ENCODE results near the gene SPART.
"Not testable (repeated sequence)": the region's sequence is repeated elsewhere in the genome, so short reads cannot be mapped to it uniquely, and the experiment has no call there.

Gene SPART

GRCh38 chr13:36328821-36329220 lies 17.4 kb downstream of the SPART start:
- no peak overlapping the region for H3K23ac ChIP-seq (ENCODE audit: low read length)
- no peak overlapping the region for H3K18ac ChIP-seq (ENCODE audit: low read length)
- no peak overlapping the region for H3K9ac ChIP-seq (ENCODE audit: low read length)
- H2BK120ac ChIP-seq (ENCODE audit: insufficient read depth, low read length, poor library complexity), result no peak overlapping the region
- no peak overlapping the region for H2BK5ac ChIP-seq (ENCODE audit: low read depth, low read length, poor library complexity)
- H2AK5ac ChIP-seq (ENCODE audit: low read length), result no peak overlapping the region
- H3K79me1 ChIP-seq (ENCODE audit: low read length), result peaks cover 7% of the 10 kb centered on the region
- H3K9me3 ChIP-seq (ENCODE audit: insufficient read depth, low read depth, low read length), result no peaks in the 10 kb centered on the region
- H2AFZ ChIP-seq (ENCODE audit: insufficient read depth, low read length, poor library complexity), result no peak overlapping the region
- H4K8ac ChIP-seq (ENCODE audit: low read depth, low read length), result no peak overlapping the region
- H3K14ac ChIP-seq (ENCODE audit: low read length), result no peak overlapping the region
- H4K12ac ChIP-seq (ENCODE audit: low read depth, low read length), result no peak overlapping the region
- H3K4me1 ChIP-seq (ENCODE audit: control insufficient read depth in 1 of 2, insufficient read depth in 2 of 2, low read length in 2 of 2), result peaks cover 3 to 5% of the 10 kb centered on the region in 2 experiments
- WGBS (ENCODE audit: extremely low coverage, insufficient coverage, insufficient read length), result no CpG with 5 or more reads among the region's 2 CpGs
- DNase-seq, result no peak
- H3K4me2 ChIP-seq (ENCODE audit: low read length), result no peak overlapping the region
- H3K4me3 ChIP-seq (ENCODE audit: low read depth, low read length), result no peak overlapping the region
- no peak overlapping the region for H2BK12ac ChIP-seq (ENCODE audit: low read length)
- H3K36me3 ChIP-seq (ENCODE audit: control insufficient read depth in 1 of 2, insufficient read depth in 2 of 2, low read length in 2 of 2), result peaks cover 10 to 15% of the 10 kb centered on the region in 2 experiments
- no peak overlapping the region for H3K27ac ChIP-seq (ENCODE audit: low read depth, low read length)
- no peaks in the 10 kb centered on the region for H3K79me2 ChIP-seq (ENCODE audit: control insufficient read depth, insufficient read depth, low read length, poor library complexity)
- no peaks in the 10 kb centered on the region for H3K27me3 ChIP-seq (ENCODE audit: insufficient read depth, low read length)
- H4K91ac ChIP-seq (ENCODE audit: low read depth, low read length), result no peak overlapping the region
- no peak overlapping the region for H3K4ac ChIP-seq (ENCODE audit: low read depth, low read length)

- Histone ChIP-seq H3K9me3 (ENCODE audit: insufficient read depth, low read depth, low read length) (no peaks in the 10 kb centered on the region), H3K14ac (ENCODE audit: low read length) (no peak overlapping the region), H2BK5ac (ENCODE audit: low read depth, low read length, poor library complexity) (no peak overlapping the region), H4K91ac (ENCODE audit: low read depth, low read length) (peak overlapping the region; percentile 32), H4K8ac (ENCODE audit: low read depth, low read length) (no peak overlapping the region), H2AK5ac (ENCODE audit: low read length) (no peak overlapping the region), H3K9ac (ENCODE audit: low read length) (no peak overlapping the region), H2BK12ac (ENCODE audit: low read length) (no peak overlapping the region), H3K4ac (ENCODE audit: low read depth, low read length) (no peak overlapping the region), H3K18ac (ENCODE audit: low read length) (no peak overlapping the region), H3K4me1 (ENCODE audit: control insufficient read depth in 1 of 2, insufficient read depth in 2 of 2, low read length in 2 of 2) (peaks cover 3 to 10% of the 10 kb centered on the region in 2 experiments), H3K79me1 (ENCODE audit: low read length) (peaks cover 15% of the 10 kb centered on the region), H3K27me3 (ENCODE audit: insufficient read depth, low read length) (no peaks in the 10 kb centered on the region), H2BK120ac (ENCODE audit: insufficient read depth, low read length, poor library complexity) (peak overlapping the region; percentile 2), H3K36me3 (ENCODE audit: control insufficient read depth in 1 of 2, insufficient read depth in 2 of 2, low read length in 2 of 2) (peaks cover 10 to 13% of the 10 kb centered on the region in 2 experiments), H3K23ac (ENCODE audit: low read length) (no peak overlapping the region), H3K79me2 (ENCODE audit: control insufficient read depth, insufficient read depth, low read length, poor library complexity) (no peaks in the 10 kb centered on the region), H3K4me2 (ENCODE audit: low read length) (no peak overlapping the region), H3K27ac (ENCODE audit: low read depth, low read length) (peak overlapping the region; percentile 61), H3K4me3 (ENCODE audit: low read depth, low read length) (no peak overlapping the region), H2AFZ (ENCODE audit: insufficient read depth, low read length, poor library complexity) (no peak overlapping the region), H4K12ac (ENCODE audit: low read depth, low read length) (no peak overlapping the region)
- no peak for DNase-seq
- WGBS (ENCODE audit: extremely low coverage, insufficient coverage, insufficient read length), result no CpG with 5 or more reads among the region's 1 CpG
Observed at GRCh38 chr13:36325912-36326311, 20.3 kb downstream of the SPART start.

- peak overlapping the region; percentile 53 for H3K18ac ChIP-seq (ENCODE audit: low read length)
Observed at GRCh38 chr13:36324881-36325280, 21.3 kb downstream of the SPART start.

GRCh38 chr13:36323951-36324566 lies 22.1 kb downstream of the SPART start:
- Histone ChIP-seq H3K4me2 (ENCODE audit: low read length) (no peak overlapping the region), H3K4me1 (ENCODE audit: control insufficient read depth in 1 of 2, insufficient read depth in 2 of 2, low read length in 2 of 2) (peaks cover 3 to 11% of the 10 kb centered on the region in 2 experiments), H3K4me3 (ENCODE audit: low read depth, low read length) (no peak overlapping the region), H3K4ac (ENCODE audit: low read depth, low read length) (no peak overlapping the region), H3K18ac (ENCODE audit: low read length) (no peak overlapping the region), H3K27ac (ENCODE audit: low read depth, low read length) (peak overlapping the region; percentile 93), H3K23ac (ENCODE audit: low read length) (no peak overlapping the region), H3K79me2 (ENCODE audit: control insufficient read depth, insufficient read depth, low read length, poor library complexity) (no peaks in the 10 kb centered on the region), H4K12ac (ENCODE audit: low read depth, low read length) (no peak overlapping the region), H2AFZ (ENCODE audit: insufficient read depth, low read length, poor library complexity) (no peak overlapping the region), H3K79me1 (ENCODE audit: low read length) (peaks cover 15% of the 10 kb centered on the region), H3K36me3 (ENCODE audit: control insufficient read depth in 1 of 2, insufficient read depth in 2 of 2, low read length in 2 of 2) (peaks cover 10% of the 10 kb centered on the region in 2 experiments), H4K8ac (ENCODE audit: low read depth, low read length) (no peak overlapping the region), H3K9ac (ENCODE audit: low read length) (no peak overlapping the region), H2BK5ac (ENCODE audit: low read depth, low read length, poor library complexity) (no peak overlapping the region), H3K9me3 (ENCODE audit: insufficient read depth, low read depth, low read length) (no peaks in the 10 kb centered on the region), H2BK120ac (ENCODE audit: insufficient read depth, low read length, poor library complexity) (no peak overlapping the region), H2AK5ac (ENCODE audit: low read length) (no peak overlapping the region), H4K91ac (ENCODE audit: low read depth, low read length) (no peak overlapping the region), H3K27me3 (ENCODE audit: insufficient read depth, low read length) (no peaks in the 10 kb centered on the region), H3K14ac (ENCODE audit: low read length) (no peak overlapping the region), H2BK12ac (ENCODE audit: low read length) (no peak overlapping the region)
- no CpG with 5 or more reads among the region's 1 CpG for WGBS (ENCODE audit: extremely low coverage, insufficient coverage, insufficient read length)
- peak; percentile 97 to 98 for DNase-seq

More at GRCh38 chr13:36324881-36325280, 21.3 kb downstream of the SPART start:
- not testable (repeated sequence) for DNase-seq; H3K4me3 ChIP-seq (ENCODE audit: low read depth, low read length); H3K9me3 ChIP-seq (ENCODE audit: insufficient read depth, low read depth, low read length); H2AFZ ChIP-seq (ENCODE audit: insufficient read depth, low read length, poor library complexity); H3K23ac ChIP-seq (ENCODE audit: low read length); H3K4me2 ChIP-seq (ENCODE audit: low read length); H3K9ac ChIP-seq (ENCODE audit: low read length); H3K4ac ChIP-seq (ENCODE audit: low read depth, low read length); H4K12ac ChIP-seq (ENCODE audit: low read depth, low read length); H3K79me2 ChIP-seq (ENCODE audit: control insufficient read depth, insufficient read depth, low read length, poor library complexity); H3K27me3 ChIP-seq (ENCODE audit: insufficient read depth, low read length)
- Histone ChIP-seq H4K8ac (ENCODE audit: low read depth, low read length) (peak overlapping the region; percentile 70), H3K79me1 (ENCODE audit: low read length) (peaks cover 15% of the 10 kb centered on the region), H2AK5ac (ENCODE audit: low read length) (peak overlapping the region; percentile 86), H3K27ac (ENCODE audit: low read depth, low read length) (peak overlapping the region; percentile 89), H3K4me1 (ENCODE audit: control insufficient read depth in 1 of 2, insufficient read depth in 2 of 2, low read length in 2 of 2) (peaks cover 3 to 11% of the 10 kb centered on the region in 2 experiments), H2BK120ac (ENCODE audit: insufficient read depth, low read length, poor library complexity) (peak overlapping the region; percentile 90), H2BK12ac (ENCODE audit: low read length) (peak overlapping the region; percentile 76), H3K36me3 (ENCODE audit: control insufficient read depth in 1 of 2, insufficient read depth in 2 of 2, low read length in 2 of 2) (peaks cover 10% of the 10 kb centered on the region in 2 experiments), H4K91ac (ENCODE audit: low read depth, low read length) (peak overlapping the region; percentile 93), H2BK5ac (ENCODE audit: low read depth, low read length, poor library complexity) (peak overlapping the region; percentile 86), H3K14ac (ENCODE audit: low read length) (peak overlapping the region; percentile 61)
- WGBS (ENCODE audit: extremely low coverage, insufficient coverage, insufficient read length), result no CpG with 5 or more reads among the region's 5 CpGs
